Measurements from ENCODE around the gene TSNAXIP1.

The TSNAXIP1 gene

DNA sequence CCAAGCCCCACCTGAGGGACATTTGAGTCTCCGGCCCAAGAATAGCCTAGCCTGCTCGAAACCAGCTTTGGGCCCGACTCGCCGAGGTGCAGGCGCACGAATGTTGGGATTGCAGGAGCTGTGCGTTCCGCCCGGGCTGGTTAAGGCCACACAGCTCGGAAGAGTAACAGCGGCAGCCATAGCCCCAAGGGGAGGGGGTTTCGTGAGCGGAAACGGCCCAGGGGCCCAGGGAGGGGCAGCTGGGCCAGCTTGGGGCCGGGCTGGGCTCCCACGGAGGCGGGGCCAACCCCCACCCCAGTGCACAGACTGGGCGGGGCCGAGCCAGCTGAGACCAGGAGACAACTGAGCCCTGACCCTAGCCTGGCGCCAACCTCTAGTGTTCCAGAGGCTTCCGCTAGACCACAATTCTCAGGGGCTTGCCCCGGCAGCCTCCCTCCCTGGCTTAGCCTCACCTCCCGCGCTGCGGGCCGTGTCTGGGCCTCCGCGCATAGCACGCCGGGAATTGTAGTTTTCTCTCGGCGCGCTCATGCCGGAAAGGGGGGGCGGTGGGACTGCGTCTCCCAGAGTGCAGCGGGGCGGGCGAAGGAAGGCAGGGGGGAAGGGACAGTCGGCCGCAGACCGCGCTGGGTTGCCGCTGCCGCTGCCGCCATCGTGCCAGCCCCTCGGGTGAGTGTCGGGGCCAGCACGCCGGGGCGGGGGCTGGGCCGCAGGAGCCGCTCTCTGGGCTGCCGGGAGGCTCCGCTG is 39.8 kb downstream of the TSNAXIP1 start, which contains the start of gene NUTF2:
Gene NUTF2, plus strand, starts transcription at position 614 of the 744 bp plus-strand sequence. CDS start 18,198 bp downstream, outside the sequence.
- Histone ChIP-seq H3K27me3 (replicated peaks in 2 of 5; ENCODE audit: control insufficient read depth in 4 of 5, insufficient read depth in 5 of 5, low read length in 4 of 5) (no peaks in the 10 kb centered on the region), H3K27ac (ENCODE audit: insufficient read depth in 1 of 2, low read depth in 1 of 2, low read length in 2 of 2, poor library complexity in 1 of 2, severe bottlenecking in 2 of 2) (peak within 1 kb of the TSS; percentile 84 to 94), H3K36me3 (ENCODE audit: control insufficient read depth in 4 of 4, insufficient read depth in 4 of 4, low read length in 3 of 4) (peaks cover 0 to 16% (median 2%) of the 10 kb centered on the region in 4 experiments), H3K4me3 (ENCODE audit: control insufficient read depth in 1 of 7, extremely low read depth in 1 of 7, insufficient read depth in 4 of 7, low read depth in 2 of 7, low read length in 6 of 7) (peak within 1 kb of the TSS; percentile 81 to 97 (median 93)), H3K4me1 (ENCODE audit: control extremely low read depth in 1 of 4, control insufficient read depth in 4 of 4, insufficient read depth in 4 of 4, low read length in 3 of 4) (peaks cover 23 to 55% (median 50%) of the 10 kb centered on the region in 4 experiments), H3K9me3 (ENCODE audit: control extremely low read depth in 1 of 5, control insufficient read depth in 4 of 5, insufficient read depth in 2 of 5, low read depth in 1 of 5, low read length in 4 of 5) (no peaks in the 10 kb centered on the region)
- peak; percentile 93 to 97 (median 97) for DNase-seq
- 0% methylated on average over 37 of the region's 57 CpGs for WGBS (ENCODE audit: insufficient coverage)
- CTCF ChIA-PET, result interaction anchor here (1.1 to 11.8 kb wide), 4 partner anchors 13 to 45 kb away, joined by 5 to 155 read pairs (median 14); no protein-coding TSS in a partner anchor
- POLR2A ChIA-PET, result interaction anchor here (0.9 kb wide), 1 partner anchor 12 kb away, joined by 5 read pairs; no protein-coding TSS in a partner anchor

DNA sequence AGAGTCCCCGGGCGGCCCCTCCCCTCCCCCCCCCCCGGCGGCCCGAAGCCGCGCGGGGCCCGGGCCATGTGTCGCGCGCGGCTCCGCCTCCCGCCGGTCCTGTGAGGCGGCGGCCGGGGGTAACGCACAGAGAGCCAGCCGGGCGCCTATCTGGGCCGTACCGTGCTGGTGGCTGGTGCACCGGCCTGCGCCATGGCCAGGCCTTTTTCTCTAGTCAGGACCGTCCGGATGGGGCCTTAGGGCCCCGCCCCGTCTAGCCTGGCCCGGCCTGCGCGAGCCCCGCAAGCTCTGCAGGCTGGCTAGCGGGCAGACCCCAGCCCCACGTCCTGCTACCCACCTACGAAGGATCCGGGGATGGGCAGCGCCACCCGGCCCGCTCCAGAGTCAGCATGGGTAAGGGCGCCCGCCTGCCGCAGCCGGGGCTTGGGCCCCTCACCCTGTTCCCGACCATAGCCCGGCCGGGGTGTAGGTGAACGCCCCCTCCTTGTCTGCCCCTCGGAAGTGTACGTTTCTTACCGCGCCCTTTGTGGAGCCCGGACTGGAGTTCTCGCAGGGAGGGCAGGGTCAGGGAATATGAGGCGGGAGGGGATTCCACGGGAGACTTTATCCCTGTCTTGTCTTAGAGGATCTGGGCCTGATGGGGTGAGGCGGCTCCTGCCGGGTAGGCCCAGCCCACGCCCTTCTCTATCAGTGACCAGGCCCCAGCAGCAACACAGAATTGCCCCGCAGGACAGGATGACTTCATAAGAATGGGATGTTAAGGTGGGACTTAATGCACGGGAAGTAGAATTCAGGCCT is 40.6 kb downstream of the TSNAXIP1 start, which contains the start of gene CENPT:
Gene CENPT, minus strand, starts transcription at position 630 of the 798 bp plus-strand sequence. CDS start 13,834 bp downstream, outside the sequence.
- ChIA-PET CTCF (interaction anchor here (1.1 to 11.8 kb wide), 3 partner anchors 13 to 36 kb away, joined by 5 to 155 read pairs (median 10); no protein-coding TSS in a partner anchor), POLR2A (no interaction called here)
- H3K27me3 ChIP-seq (replicated peaks in 2 of 5; ENCODE audit: control insufficient read depth in 4 of 5, insufficient read depth in 5 of 5, low read length in 4 of 5), result no peaks in the 10 kb centered on the region
- 0% methylated on average over 41 of the region's 62 CpGs for WGBS (ENCODE audit: insufficient coverage)
- no peaks in the 10 kb centered on the region for H3K9me3 ChIP-seq (ENCODE audit: control extremely low read depth in 1 of 5, control insufficient read depth in 4 of 5, insufficient read depth in 2 of 5, low read depth in 1 of 5, low read length in 4 of 5)
- H3K27ac ChIP-seq (ENCODE audit: insufficient read depth in 1 of 2, low read depth in 1 of 2, low read length in 2 of 2, poor library complexity in 1 of 2, severe bottlenecking in 2 of 2), result peak within 1 kb of the TSS; percentile 84 to 94
- peak in 1 of 3 donors; percentile 36 for DNase-seq
- H3K4me3 ChIP-seq (ENCODE audit: control insufficient read depth in 1 of 7, extremely low read depth in 1 of 7, insufficient read depth in 4 of 7, low read depth in 2 of 7, low read length in 6 of 7), result peak within 1 kb of the TSS; percentile 81 to 97 (median 93)
- peaks cover 0 to 16% (median 2%) of the 10 kb centered on the region in 4 experiments for H3K36me3 ChIP-seq (ENCODE audit: control insufficient read depth in 4 of 4, insufficient read depth in 4 of 4, low read length in 3 of 4)
- peaks cover 23 to 53% (median 49%) of the 10 kb centered on the region in 4 experiments for H3K4me1 ChIP-seq (ENCODE audit: control extremely low read depth in 1 of 4, control insufficient read depth in 4 of 4, insufficient read depth in 4 of 4, low read length in 3 of 4)

DNA sequence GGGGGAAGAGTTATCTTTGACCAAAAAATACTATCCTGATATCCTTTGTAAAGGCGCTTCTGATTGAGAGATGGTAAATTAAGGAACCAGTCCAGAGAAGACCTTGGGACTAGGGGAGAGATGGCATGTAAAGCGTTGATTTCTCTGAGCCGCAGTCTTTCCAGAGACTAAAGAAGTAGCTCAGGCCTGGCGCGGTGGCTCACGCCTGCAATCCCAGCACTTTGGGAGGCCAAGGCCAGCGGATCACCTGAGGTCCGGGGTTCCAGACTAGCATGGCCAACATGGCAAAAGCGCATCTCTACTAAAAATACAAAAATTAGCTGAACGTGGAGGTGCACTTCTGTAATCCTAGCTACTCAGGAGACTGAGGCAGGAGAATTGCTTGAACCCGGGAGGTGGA is 41.4 kb downstream of the TSNAXIP1 start:
- ChIA-PET CTCF (interaction anchor here (1.1 to 11.8 kb wide), 3 partner anchors 14 to 35 kb away, joined by 4 to 155 read pairs (median 10); no protein-coding TSS in a partner anchor), POLR2A (no interaction called here)

GRCh38 chr16:67853670-67854069 is 47.0 kb downstream of the TSNAXIP1 start:
- H3K27me3 ChIP-seq (replicated peaks in 2 of 5; ENCODE audit: control insufficient read depth in 4 of 5, insufficient read depth in 5 of 5, low read length in 4 of 5), result no peaks in the 10 kb centered on the region
- CTCF ChIA-PET, result interaction anchor here (1.3 to 11.8 kb wide), 2 partner anchors 10 to 181 kb away, joined by 3 to 155 read pairs; no protein-coding TSS in a partner anchor
- H3K27ac ChIP-seq (ENCODE audit: insufficient read depth in 1 of 2, low read depth in 1 of 2, low read length in 2 of 2, poor library complexity in 1 of 2, severe bottlenecking in 2 of 2), result no peak overlapping the region
- POLR2A ChIA-PET, result no interaction called here
- DNase-seq, result no peak
- 92% methylated on average over 3 of the region's 3 CpGs for WGBS (ENCODE audit: insufficient coverage)
- no peaks in the 10 kb centered on the region for H3K9me3 ChIP-seq (ENCODE audit: control extremely low read depth in 1 of 5, control insufficient read depth in 4 of 5, insufficient read depth in 2 of 5, low read depth in 1 of 5, low read length in 4 of 5)
- peaks cover 0 to 23% (median 5%) of the 10 kb centered on the region in 4 experiments for H3K36me3 ChIP-seq (ENCODE audit: control insufficient read depth in 4 of 4, insufficient read depth in 4 of 4, low read length in 3 of 4)
- no peak overlapping the region for H3K4me3 ChIP-seq (ENCODE audit: control insufficient read depth in 1 of 7, extremely low read depth in 1 of 7, insufficient read depth in 4 of 7, low read depth in 2 of 7, low read length in 6 of 7)
- peaks cover 0 to 26% (median 10%) of the 10 kb centered on the region in 4 experiments for H3K4me1 ChIP-seq (ENCODE audit: control extremely low read depth in 1 of 4, control insufficient read depth in 4 of 4, insufficient read depth in 4 of 4, low read length in 3 of 4)

More for the DNA sequence above, 41.4 kb downstream of the TSNAXIP1 start:
- Histone ChIP-seq H3K36me3 (ENCODE audit: control insufficient read depth in 4 of 4, insufficient read depth in 4 of 4, low read length in 3 of 4) (peaks cover 0 to 16% (median 2%) of the 10 kb centered on the region in 4 experiments), H3K4me1 (ENCODE audit: control extremely low read depth in 1 of 4, control insufficient read depth in 4 of 4, insufficient read depth in 4 of 4, low read length in 3 of 4) (peaks cover 23 to 45% (median 42%) of the 10 kb centered on the region in 4 experiments), H3K9me3 (ENCODE audit: control extremely low read depth in 1 of 5, control insufficient read depth in 4 of 5, insufficient read depth in 2 of 5, low read depth in 1 of 5, low read length in 4 of 5) (no peaks in the 10 kb centered on the region), H3K27ac (ENCODE audit: insufficient read depth in 1 of 2, low read depth in 1 of 2, low read length in 2 of 2, poor library complexity in 1 of 2, severe bottlenecking in 2 of 2) (peak overlapping the region; percentile 84 to 94), H3K4me3 (ENCODE audit: control insufficient read depth in 1 of 7, extremely low read depth in 1 of 7, insufficient read depth in 4 of 7, low read depth in 2 of 7, low read length in 6 of 7) (peak overlapping the region in 6 of 7 experiments; percentile 81 to 95 (median 90)), H3K27me3 (replicated peaks in 2 of 5; ENCODE audit: control insufficient read depth in 4 of 5, insufficient read depth in 5 of 5, low read length in 4 of 5) (no peaks in the 10 kb centered on the region)
- no peak for DNase-seq
- 98% methylated on average over 11 of the region's 11 CpGs for WGBS (ENCODE audit: insufficient coverage)

GRCh38 chr16:67855789-67856188 is 49.1 kb downstream of the TSNAXIP1 start:
- Histone ChIP-seq H3K36me3 (ENCODE audit: control insufficient read depth in 4 of 4, insufficient read depth in 4 of 4, low read length in 3 of 4) (peaks cover 2 to 23% (median 9%) of the 10 kb centered on the region in 4 experiments), H3K27me3 (replicated peaks in 2 of 5; ENCODE audit: control insufficient read depth in 4 of 5, insufficient read depth in 5 of 5, low read length in 4 of 5) (no peaks in the 10 kb centered on the region), H3K4me3 (ENCODE audit: control insufficient read depth in 1 of 7, extremely low read depth in 1 of 7, insufficient read depth in 4 of 7, low read depth in 2 of 7, low read length in 6 of 7) (no peak overlapping the region), H3K27ac (ENCODE audit: insufficient read depth in 1 of 2, low read depth in 1 of 2, low read length in 2 of 2, poor library complexity in 1 of 2, severe bottlenecking in 2 of 2) (peak overlapping the region; percentile 36 to 56), H3K9me3 (ENCODE audit: control extremely low read depth in 1 of 5, control insufficient read depth in 4 of 5, insufficient read depth in 2 of 5, low read depth in 1 of 5, low read length in 4 of 5) (no peaks in the 10 kb centered on the region), H3K4me1 (ENCODE audit: control extremely low read depth in 1 of 4, control insufficient read depth in 4 of 4, insufficient read depth in 4 of 4, low read length in 3 of 4) (peaks cover 0 to 24% (median 10%) of the 10 kb centered on the region in 4 experiments)
- WGBS (ENCODE audit: insufficient coverage), result 91% methylated on average over 8 of the region's 10 CpGs
- POLR2A ChIA-PET, result interaction anchor here (1.0 kb wide), 1 partner anchor 22 kb away, joined by 3 read pairs; no protein-coding TSS in a partner anchor
- no peak for DNase-seq
- CTCF ChIA-PET, result interaction anchor here (0.6 to 18.2 kb wide), 4 partner anchors 8 to 955 kb away, joined by 3 to 155 read pairs (median 4); partner anchors contain the start of genes CENPT and NUTF2

DNA sequence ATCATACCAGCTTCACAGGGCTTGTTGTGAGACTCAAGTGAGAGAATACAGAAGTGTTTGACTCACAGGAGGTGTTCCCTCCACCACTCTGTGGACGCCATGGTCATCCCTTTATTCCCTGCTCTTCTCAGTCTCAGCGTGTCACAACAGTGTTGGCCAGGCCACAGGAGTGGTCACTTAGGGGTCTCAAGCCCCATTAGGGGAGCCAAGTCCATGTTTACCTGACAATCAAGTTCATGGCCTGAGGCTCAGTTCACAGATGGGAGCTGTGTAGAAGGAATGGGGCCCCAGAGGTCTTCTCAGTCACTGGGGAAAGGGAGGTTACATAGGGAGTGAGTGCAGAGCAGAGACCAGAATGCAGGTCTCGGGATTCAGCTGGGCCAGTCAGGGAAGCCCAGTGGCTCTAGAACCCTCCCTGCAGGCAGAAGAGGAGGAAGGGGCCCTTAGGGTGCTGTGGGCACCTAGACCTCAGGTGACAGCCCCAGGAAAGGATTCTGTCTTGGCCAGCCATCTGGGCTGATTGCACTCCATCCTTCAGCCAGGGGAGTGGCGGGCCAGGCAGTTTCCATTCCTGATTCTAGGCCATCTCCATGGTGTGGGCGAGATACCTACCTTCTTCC is 50.3 kb downstream of the TSNAXIP1 start:
- ChIA-PET POLR2A (no interaction called here), CTCF (interaction anchor here (1.0 to 18.2 kb wide), 5 partner anchors 9 to 42 kb away, joined by 3 to 155 read pairs (median 4); partner anchors contain the start of genes CENPT and NUTF2)
- Histone ChIP-seq H3K27me3 (replicated peaks in 2 of 5; ENCODE audit: control insufficient read depth in 4 of 5, insufficient read depth in 5 of 5, low read length in 4 of 5) (no peaks in the 10 kb centered on the region), H3K27ac (ENCODE audit: insufficient read depth in 1 of 2, low read depth in 1 of 2, low read length in 2 of 2, poor library complexity in 1 of 2, severe bottlenecking in 2 of 2) (peak overlapping the region; percentile 86 to 92), H3K4me1 (ENCODE audit: control extremely low read depth in 1 of 4, control insufficient read depth in 4 of 4, insufficient read depth in 4 of 4, low read length in 3 of 4) (peaks cover 0 to 24% (median 10%) of the 10 kb centered on the region in 4 experiments), H3K36me3 (ENCODE audit: control insufficient read depth in 4 of 4, insufficient read depth in 4 of 4, low read length in 3 of 4) (peaks cover 4 to 36% (median 15%) of the 10 kb centered on the region in 4 experiments), H3K4me3 (ENCODE audit: control insufficient read depth in 1 of 7, extremely low read depth in 1 of 7, insufficient read depth in 4 of 7, low read depth in 2 of 7, low read length in 6 of 7) (peak overlapping the region in 1 of 7 experiments; percentile 7), H3K9me3 (ENCODE audit: control extremely low read depth in 1 of 5, control insufficient read depth in 4 of 5, insufficient read depth in 2 of 5, low read depth in 1 of 5, low read length in 4 of 5) (no peaks in the 10 kb centered on the region)
- WGBS (ENCODE audit: insufficient coverage), result 100% methylated on average over 5 of the region's 5 CpGs
- no peak for DNase-seq
